Endodermal cell (in vitro differentiated cells): Measurements from ENCODE around the gene RAPGEF2. TPM values are rescaled to one million over a fixed set of nuclear protein-coding genes. Genes with fewer than 3 reads are reported as not detected.

Experiments used
- DNase-seq: peaks from one replicate; pipeline ENCODE4 v3.0.0-alpha.2; 2017
- H3K27ac ChIP-seq: 2 replicates; pipeline ENCODE4 v1.5.1; 2013; ENCODE audit warnings: mild to moderate bottlenecking, low read depth, low read length, moderate library complexity
- H3K27me3 ChIP-seq: 2 replicates; pipeline ENCODE4 v1.6.1; 2013; ENCODE audit warnings: mild to moderate bottlenecking, low read length, moderate library complexity; ENCODE audit not compliant: insufficient read depth, control insufficient read depth, poor library complexity, severe bottlenecking
- H3K36me3 ChIP-seq: 2 replicates; pipeline ENCODE4 v1.7.0; 2013; ENCODE audit warnings: mild to moderate bottlenecking, low read length, moderate library complexity; ENCODE audit not compliant: control insufficient read depth, insufficient read depth
- H3K4me1 ChIP-seq: one replicate; pipeline ENCODE4 v1.7.0; 2013; ENCODE audit warnings: low read length; ENCODE audit not compliant: control insufficient read depth, insufficient read depth
- H3K4me3 ChIP-seq: 2 replicates; pipeline ENCODE4 v1.5.1; 2013; ENCODE audit warnings: mild to moderate bottlenecking, low read length, moderate library complexity
- H3K9ac ChIP-seq: 2 replicates; pipeline ENCODE4 v1.6.1; 2013; ENCODE audit warnings: mild to moderate bottlenecking, low read length, moderate library complexity; ENCODE audit not compliant: poor library complexity, severe bottlenecking; ENCODE audit errors: extremely low read depth
- H3K9me3 ChIP-seq: 2 replicates; pipeline ENCODE4 v1.6.1; 2013; ENCODE audit warnings: mild to moderate bottlenecking, low read length, moderate library complexity; ENCODE audit not compliant: control insufficient read depth
- H3K27ac Mint-ChIP-seq: 2 replicates; pipeline ENCODE4 v1.8.0; 2020; ENCODE audit warnings: mixed read lengths
- H3K27me3 Mint-ChIP-seq: 2 replicates; pipeline ENCODE4 v1.8.0; 2021; ENCODE audit warnings: mild to moderate bottlenecking, mixed read lengths; ENCODE audit not compliant: insufficient read depth
- H3K36me3 Mint-ChIP-seq: 2 replicates; pipeline ENCODE4 v1.8.0; 2020; ENCODE audit warnings: low read depth, mixed read lengths
- H3K4me1 Mint-ChIP-seq: 2 replicates; pipeline ENCODE4 v1.8.0; 2020; ENCODE audit warnings: mixed read lengths
- H3K4me3 Mint-ChIP-seq: 2 replicates; pipeline ENCODE4 v1.8.0; 2020; ENCODE audit warnings: mild to moderate bottlenecking, moderate library complexity, mixed read lengths
- H3K9me3 Mint-ChIP-seq: 2 replicates; pipeline ENCODE4 v1.8.0; 2020; ENCODE audit warnings: mild to moderate bottlenecking, mixed read lengths
- CTCF ChIP-seq: fragments of 200-600 bp; sonication (generic); conservative IDR thresholded peaks from 2 replicates; pipeline ENCODE4 v1.5.0; 2021; ENCODE audit warnings: antibody characterized with exemption, mild to moderate bottlenecking
- WGBS, 2 experiments: methylation state at CpG; one replicate each; pipeline versions ENCODE4 v1.1.5 to v1.1.7; 2013; ENCODE audit warnings: missing lambda C conversion rate in 2 of 2, mixed read lengths in 1 of 2; ENCODE audit not compliant: insufficient coverage in 1 of 2, insufficient read length in 1 of 2; 5-methylcytosine and 5-hydroxymethylcytosine counted together
- long read RNA-seq, 4 experiments: library from polyadenylated mRNA in 2 of 4; library from RNA in 1 of 4; library from capped mRNA in 1 of 4; stranded (forward) in 3 of 4; unstranded in 1 of 4; transcript quantifications; one replicate each; pipeline ENCODE4 v2.0.0, GENCODE V29; 2020 to 2021; ENCODE audit warnings: inconsistent platforms in 1 of 4
- polyA plus RNA-seq, 2 experiments: library from polyadenylated mRNA; stranded (reverse); fragments of 50-300 nt; gene quantifications; one replicate each; pipeline ENCODE4 v1.2.3, GENCODE V29; 2013
- total RNA-seq, 2 donors: library from RNA; stranded (reverse); fragmentation: NEBNext Ultra II Directional in 1 of 2; extraction: Animal tissue kit (Norgen Biotek cat#: 25700) in 1 of 2; gene quantifications; 2 replicates in 1 of 2; 3 replicates in 1 of 2; pipeline ENCODE4 v1.2.1, GENCODE V29; 2021

The RAPGEF2 gene, protein sequence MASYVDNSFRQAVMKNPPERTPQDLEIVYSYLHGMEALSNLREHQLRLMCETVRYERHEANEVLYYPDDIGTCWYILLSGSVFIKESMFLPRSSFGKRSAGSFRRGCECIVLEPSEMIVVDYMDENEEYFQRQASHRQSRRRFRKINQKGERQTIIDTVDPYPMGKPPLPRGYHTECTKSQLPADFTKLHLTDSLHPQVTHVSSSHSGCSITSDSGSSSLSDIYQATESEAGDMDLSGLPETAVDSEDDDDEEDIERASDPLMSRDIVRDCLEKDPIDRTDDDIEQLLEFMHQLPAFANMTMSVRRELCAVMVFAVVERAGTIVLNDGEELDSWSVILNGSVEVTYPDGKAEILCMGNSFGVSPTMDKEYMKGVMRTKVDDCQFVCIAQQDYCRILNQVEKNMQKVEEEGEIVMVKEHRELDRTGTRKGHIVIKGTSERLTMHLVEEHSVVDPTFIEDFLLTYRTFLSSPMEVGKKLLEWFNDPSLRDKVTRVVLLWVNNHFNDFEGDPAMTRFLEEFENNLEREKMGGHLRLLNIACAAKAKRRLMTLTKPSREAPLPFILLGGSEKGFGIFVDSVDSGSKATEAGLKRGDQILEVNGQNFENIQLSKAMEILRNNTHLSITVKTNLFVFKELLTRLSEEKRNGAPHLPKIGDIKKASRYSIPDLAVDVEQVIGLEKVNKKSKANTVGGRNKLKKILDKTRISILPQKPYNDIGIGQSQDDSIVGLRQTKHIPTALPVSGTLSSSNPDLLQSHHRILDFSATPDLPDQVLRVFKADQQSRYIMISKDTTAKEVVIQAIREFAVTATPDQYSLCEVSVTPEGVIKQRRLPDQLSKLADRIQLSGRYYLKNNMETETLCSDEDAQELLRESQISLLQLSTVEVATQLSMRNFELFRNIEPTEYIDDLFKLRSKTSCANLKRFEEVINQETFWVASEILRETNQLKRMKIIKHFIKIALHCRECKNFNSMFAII (N-terminal part only)
- 10 to 100 TPM; 63.4 to 78.2 TPM for total RNA-seq
- 39.0 TPM for polyA plus RNA-seq (2013, experiment 1 of 2)
- 38.9 TPM for polyA plus RNA-seq (2013, experiment 2 of 2)
- long read RNA-seq, experiment 1, partial matches to known transcripts = 8 of 17 reads
- long read RNA-seq, experiment 1, other reads (novel, unspliced or antisense) = 9 of 17 reads
- long read RNA-seq, experiment 2, partial matches to known transcripts = 21 of 34 reads
- long read RNA-seq, experiment 2, other reads (novel, unspliced or antisense) = 13 of 34 reads
- long read RNA-seq, experiment 3, partial matches to known transcripts = 12 of 19 reads
- long read RNA-seq, experiment 3, other reads (novel, unspliced or antisense) = 7 of 19 reads
- long read RNA-seq, experiment 4 = 0 reads

GRCh38 chr4:159102622-159103383, at the start of gene RAPGEF2:
Gene RAPGEF2 (plus strand): TSS chr4:159103079. CDS start chr4:159104163, 1,084 bp downstream.
- peak; percentile 34 for TF ChIP-seq CTCF
- WGBS, 2 experiments = 0% methylated on average over 31 to 100 of the region's 100 CpGs
- Histone ChIP-seq H3K9me3 (no peaks in the 10 kb centered on the region), H3K4me1 (peaks cover 9% of the 10 kb centered on the region), H3K9ac (peak within 1 kb of the TSS; percentile 86), H3K27me3 (peaks cover 8% of the 10 kb centered on the region), H3K4me3 (peak within 1 kb of the TSS; percentile 80), H3K27ac (peak within 1 kb of the TSS; percentile 91), H3K36me3 (no peaks in the 10 kb centered on the region)
- DNase-seq = peak; percentile 96
- Mint-ChIP-seq H3K27me3 (peaks cover 11% of the 10 kb centered on the region), H3K4me3 (peak within 1 kb of the TSS; percentile 94), H3K4me1 (peaks cover 44% of the 10 kb centered on the region), H3K27ac (peak within 1 kb of the TSS; percentile 80), H3K9me3 (no peaks in the 10 kb centered on the region), H3K36me3 (no peaks in the 10 kb centered on the region)

DNA sequence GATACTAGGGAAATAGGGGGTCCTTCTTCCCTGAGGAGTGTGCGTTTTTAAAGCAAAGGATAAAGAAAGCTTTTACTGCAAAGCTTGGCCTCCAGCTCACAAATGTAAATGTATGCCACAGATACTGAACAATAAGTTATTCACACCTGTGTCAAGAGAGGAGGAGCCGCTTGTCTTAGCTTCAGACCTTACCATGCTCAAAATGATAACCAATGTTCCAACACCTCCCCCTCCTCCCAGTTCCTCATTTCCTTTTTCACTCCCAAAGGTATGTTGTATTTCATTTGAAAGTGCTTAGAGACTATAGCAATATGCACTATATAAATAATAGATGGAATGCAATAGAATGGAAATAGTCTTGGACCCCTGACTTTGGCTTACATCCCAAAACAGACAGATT, 47.0 kb upstream of the RAPGEF2 start:
- H3K36me3 Mint-ChIP-seq = no peaks in the 10 kb centered on the region
- H3K4me1 Mint-ChIP-seq = peaks cover 46% of the 10 kb centered on the region
- Histone ChIP-seq H3K27ac (no peak overlapping the region), H3K36me3 (no peaks in the 10 kb centered on the region), H3K27me3 (no peaks in the 10 kb centered on the region), H3K4me1 (peaks cover 16% of the 10 kb centered on the region), H3K9ac (no peak overlapping the region), H3K9me3 (no peaks in the 10 kb centered on the region), H3K4me3 (peak overlapping the region; percentile 69)
- H3K27ac Mint-ChIP-seq = no peak overlapping the region
- 47% methylated on average over 2 of the region's 2 CpGs; no CpG with 5 or more reads in 1 of the 2 experiments for WGBS, 2 experiments
- H3K27me3 Mint-ChIP-seq = no peaks in the 10 kb centered on the region
- H3K9me3 Mint-ChIP-seq = no peaks in the 10 kb centered on the region
- no peak for DNase-seq
- no peak overlapping the region for H3K4me3 Mint-ChIP-seq
- no peak for TF ChIP-seq CTCF
